Stimulated activated naive CD8-positive, alpha-beta T cell treated with anti-CD3 and anti-CD28 coated beads, Interleukin-15, Interleukin-2, amounts not matched to agents 100 ng/mL and 50 ng/mL, for 24 hours (primary cell): Measurements from ENCODE around the gene MRPS21.

Source experiments
- H3K27ac Mint-ChIP-seq: one replicate; pipeline ENCODE4 v1.8.0; 2021; ENCODE audit warnings: mild to moderate bottlenecking, mixed read lengths
- H3K27me3 Mint-ChIP-seq: one replicate; pipeline ENCODE4 v1.8.0; 2021; ENCODE audit warnings: mixed read lengths
- H3K36me3 Mint-ChIP-seq: one replicate; pipeline ENCODE4 v1.8.0; 2021; ENCODE audit warnings: low read depth, mixed read lengths
- H3K4me1 Mint-ChIP-seq: one replicate; pipeline ENCODE4 v1.8.0; 2021; ENCODE audit warnings: low read depth, mixed read lengths
- H3K4me3 Mint-ChIP-seq: one replicate; pipeline ENCODE4 v1.8.0; 2021; ENCODE audit warnings: mild to moderate bottlenecking, mixed read lengths
- H3K9me3 Mint-ChIP-seq: one replicate; pipeline ENCODE4 v1.8.0; 2021; ENCODE audit warnings: mixed read lengths

Gene MRPS21

GRCh38 chr1:150293433-150294253 is at the start of gene MRPS21:
TSS of gene MRPS21 (plus strand) at chr1:150293861. CDS start at chr1:150294367, 506 bp downstream.
- peak within 1 kb of the TSS; percentile 96 for H3K4me3 Mint-ChIP-seq
- H3K27ac Mint-ChIP-seq: peak within 1 kb of the TSS; percentile 92
- peaks cover 44% of the 10 kb centered on the region for H3K4me1 Mint-ChIP-seq
- no peaks in the 10 kb centered on the region for H3K9me3 Mint-ChIP-seq
- H3K27me3 Mint-ChIP-seq: no peaks in the 10 kb centered on the region
- peaks cover 32% of the 10 kb centered on the region for H3K36me3 Mint-ChIP-seq

- Mint-ChIP-seq H3K36me3 (no peaks in the 10 kb centered on the region), H3K4me3 (no peak overlapping the region), H3K9me3 (no peaks in the 10 kb centered on the region), H3K4me1 (no peaks in the 10 kb centered on the region), H3K27me3 (peaks cover 4% of the 10 kb centered on the region), H3K27ac (no peak overlapping the region)
Measured at GRCh38 chr1:150249936-150250335, 43.7 kb upstream of the MRPS21 start.

GRCh38 chr1:150256198-150256553 is 37.5 kb upstream of the MRPS21 start:
- Mint-ChIP-seq H3K27ac (no peak overlapping the region), H3K9me3 (no peaks in the 10 kb centered on the region), H3K4me1 (peaks cover 16% of the 10 kb centered on the region), H3K27me3 (peaks cover 37% of the 10 kb centered on the region), H3K36me3 (no peaks in the 10 kb centered on the region), H3K4me3 (peak overlapping the region; percentile 81)

- H3K9me3 Mint-ChIP-seq: no peaks in the 10 kb centered on the region
- H3K4me3 Mint-ChIP-seq: no peak overlapping the region
Measured at GRCh38 chr1:150256554-150257341, 36.9 kb upstream of the MRPS21 start.

GRCh38 chr1:150257624-150258585 is 35.8 kb upstream of the MRPS21 start, which contains the start of gene CA14:
TSS of gene CA14 (plus strand) at chr1:150257774. CDS start at chr1:150258129, 355 bp downstream.
- H3K36me3 Mint-ChIP-seq: no peaks in the 10 kb centered on the region
- H3K27ac Mint-ChIP-seq: no peak within 1 kb of the TSS
- no peak within 1 kb of the TSS for H3K4me3 Mint-ChIP-seq
- H3K4me1 Mint-ChIP-seq: peaks cover 16% of the 10 kb centered on the region
- no peaks in the 10 kb centered on the region for H3K9me3 Mint-ChIP-seq
- peaks cover 37% of the 10 kb centered on the region for H3K27me3 Mint-ChIP-seq

More at GRCh38 chr1:150256554-150257341, 36.9 kb upstream of the MRPS21 start:
- Mint-ChIP-seq H3K27ac (no peak overlapping the region), H3K36me3 (no peaks in the 10 kb centered on the region), H3K27me3 (peaks cover 37% of the 10 kb centered on the region), H3K4me1 (peaks cover 16% of the 10 kb centered on the region)

GRCh38 chr1:150259217-150259616 is 34.4 kb upstream of the MRPS21 start:
- Mint-ChIP-seq H3K9me3 (no peaks in the 10 kb centered on the region), H3K4me1 (peaks cover 16% of the 10 kb centered on the region), H3K4me3 (no peak overlapping the region), H3K36me3 (no peaks in the 10 kb centered on the region), H3K27ac (no peak overlapping the region), H3K27me3 (peaks cover 33% of the 10 kb centered on the region)

GRCh38 chr1:150259758-150260669 is 33.6 kb upstream of the MRPS21 start:
- no peak overlapping the region for H3K4me3 Mint-ChIP-seq
- H3K27me3 Mint-ChIP-seq: peaks cover 33% of the 10 kb centered on the region
- peaks cover 16% of the 10 kb centered on the region for H3K4me1 Mint-ChIP-seq
- H3K27ac Mint-ChIP-seq: no peak overlapping the region
- peaks cover 6% of the 10 kb centered on the region for H3K36me3 Mint-ChIP-seq
- H3K9me3 Mint-ChIP-seq: no peaks in the 10 kb centered on the region

GRCh38 chr1:150261367-150261766 is 32.3 kb upstream of the MRPS21 start:
- Mint-ChIP-seq H3K4me1 (peaks cover 5% of the 10 kb centered on the region), H3K36me3 (peaks cover 12% of the 10 kb centered on the region), H3K9me3 (no peaks in the 10 kb centered on the region), H3K4me3 (no peak overlapping the region), H3K27me3 (peaks cover 28% of the 10 kb centered on the region), H3K27ac (no peak overlapping the region)

GRCh38 chr1:150262388-150263320 is 31.0 kb upstream of the MRPS21 start:
- Mint-ChIP-seq H3K27ac (no peak overlapping the region), H3K36me3 (peaks cover 21% of the 10 kb centered on the region), H3K9me3 (no peaks in the 10 kb centered on the region), H3K4me1 (peaks cover 11% of the 10 kb centered on the region), H3K4me3 (no peak overlapping the region), H3K27me3 (peaks cover 15% of the 10 kb centered on the region)

GRCh38 chr1:150263549-150263948 is 30.1 kb upstream of the MRPS21 start:
- Mint-ChIP-seq H3K36me3 (peaks cover 26% of the 10 kb centered on the region), H3K4me1 (peaks cover 17% of the 10 kb centered on the region), H3K4me3 (no peak overlapping the region), H3K9me3 (no peaks in the 10 kb centered on the region), H3K27me3 (peaks cover 8% of the 10 kb centered on the region), H3K27ac (no peak overlapping the region)

- H3K4me3 Mint-ChIP-seq: peak overlapping the region; percentile 97
- H3K4me1 Mint-ChIP-seq: peaks cover 29% of the 10 kb centered on the region
- no peaks in the 10 kb centered on the region for H3K27me3 Mint-ChIP-seq
- peak overlapping the region; percentile 97 for H3K27ac Mint-ChIP-seq
- H3K9me3 Mint-ChIP-seq: no peaks in the 10 kb centered on the region
- H3K36me3 Mint-ChIP-seq: peaks cover 28% of the 10 kb centered on the region
Measured at GRCh38 chr1:150267896-150268295, 25.8 kb upstream of the MRPS21 start.

- Mint-ChIP-seq H3K4me3 (peak overlapping the region; percentile 97), H3K4me1 (peaks cover 29% of the 10 kb centered on the region), H3K27me3 (no peaks in the 10 kb centered on the region), H3K9me3 (no peaks in the 10 kb centered on the region), H3K27ac (peak overlapping the region; percentile 97), H3K36me3 (peaks cover 28% of the 10 kb centered on the region)
Measured at GRCh38 chr1:150268340-150268704, 25.3 kb upstream of the MRPS21 start.
